ENCODE results near the gene MEP1A.
"Not testable (repeated sequence)": the region's sequence is repeated elsewhere in the genome, so short reads cannot be mapped to it uniquely, and the experiment has no call there.

MEP1A gene, protein sequence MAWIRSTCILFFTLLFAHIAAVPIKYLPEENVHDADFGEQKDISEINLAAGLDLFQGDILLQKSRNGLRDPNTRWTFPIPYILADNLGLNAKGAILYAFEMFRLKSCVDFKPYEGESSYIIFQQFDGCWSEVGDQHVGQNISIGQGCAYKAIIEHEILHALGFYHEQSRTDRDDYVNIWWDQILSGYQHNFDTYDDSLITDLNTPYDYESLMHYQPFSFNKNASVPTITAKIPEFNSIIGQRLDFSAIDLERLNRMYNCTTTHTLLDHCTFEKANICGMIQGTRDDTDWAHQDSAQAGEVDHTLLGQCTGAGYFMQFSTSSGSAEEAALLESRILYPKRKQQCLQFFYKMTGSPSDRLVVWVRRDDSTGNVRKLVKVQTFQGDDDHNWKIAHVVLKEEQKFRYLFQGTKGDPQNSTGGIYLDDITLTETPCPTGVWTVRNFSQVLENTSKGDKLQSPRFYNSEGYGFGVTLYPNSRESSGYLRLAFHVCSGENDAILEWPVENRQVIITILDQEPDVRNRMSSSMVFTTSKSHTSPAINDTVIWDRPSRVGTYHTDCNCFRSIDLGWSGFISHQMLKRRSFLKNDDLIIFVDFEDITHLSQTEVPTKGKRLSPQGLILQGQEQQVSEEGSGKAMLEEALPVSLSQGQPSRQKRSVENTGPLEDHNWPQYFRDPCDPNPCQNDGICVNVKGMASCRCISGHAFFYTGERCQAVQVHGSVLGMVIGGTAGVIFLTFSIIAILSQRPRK

DNA sequence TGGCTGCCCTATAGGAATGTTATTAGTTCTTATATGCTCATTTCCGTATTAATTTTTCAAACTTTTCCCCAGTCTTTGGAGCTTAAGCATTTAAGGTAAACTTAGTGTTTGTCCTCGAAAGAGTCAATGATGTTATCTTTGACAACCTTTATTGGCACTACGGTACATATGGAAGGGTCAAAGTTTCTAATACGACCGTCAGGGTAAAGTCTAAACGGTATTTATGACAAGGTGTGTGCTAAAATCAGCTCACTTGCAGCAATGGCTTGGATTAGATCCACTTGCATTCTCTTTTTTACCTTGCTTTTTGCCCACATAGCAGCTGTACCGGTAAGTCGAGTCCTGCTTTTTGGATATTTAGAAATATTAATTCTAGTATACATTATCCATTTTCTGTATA, at the start of gene MEP1A:
Gene MEP1A, plus strand, starts transcription at position 252 of the 400 bp plus-strand sequence. Its CDS starts 10 bp downstream, at position 262.
- no peak for DNase-seq (ENCODE audit: low spot score)

DNA sequence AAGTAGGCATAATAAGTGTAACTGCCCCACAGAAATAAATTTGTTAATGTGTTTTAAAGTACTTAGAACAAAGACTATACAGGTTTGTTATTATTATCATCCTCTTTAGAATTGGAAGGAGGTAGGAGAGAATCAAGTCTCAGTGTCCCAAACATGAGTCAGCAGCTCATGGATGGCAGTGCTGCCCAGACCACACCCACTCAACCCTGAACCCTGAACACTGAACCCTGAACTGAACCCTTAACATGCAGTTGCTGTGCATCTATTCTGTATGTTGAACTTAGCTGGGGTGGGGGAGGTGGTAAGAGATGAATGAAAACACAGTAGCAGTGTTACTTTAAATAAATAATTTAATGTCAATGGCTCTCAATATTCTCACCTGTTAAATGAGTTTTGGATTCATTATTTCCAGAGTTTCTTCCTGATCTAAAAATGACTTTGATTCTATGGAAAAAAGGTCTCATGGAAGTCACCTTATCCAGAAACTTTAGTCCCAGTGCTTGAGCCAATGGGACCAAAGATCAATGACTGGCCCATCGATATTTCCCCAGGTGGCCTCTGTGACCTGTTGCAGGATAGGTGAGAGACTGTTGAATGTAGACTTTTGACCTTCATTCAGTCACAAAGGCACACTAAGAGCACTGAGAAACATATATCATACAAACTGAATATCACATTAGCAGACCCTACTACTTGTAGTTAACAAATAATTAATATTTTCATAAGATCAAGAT, 49.6 kb upstream of the MEP1A start:
- DNase-seq (ENCODE audit: low spot score) = no peak

DNA sequence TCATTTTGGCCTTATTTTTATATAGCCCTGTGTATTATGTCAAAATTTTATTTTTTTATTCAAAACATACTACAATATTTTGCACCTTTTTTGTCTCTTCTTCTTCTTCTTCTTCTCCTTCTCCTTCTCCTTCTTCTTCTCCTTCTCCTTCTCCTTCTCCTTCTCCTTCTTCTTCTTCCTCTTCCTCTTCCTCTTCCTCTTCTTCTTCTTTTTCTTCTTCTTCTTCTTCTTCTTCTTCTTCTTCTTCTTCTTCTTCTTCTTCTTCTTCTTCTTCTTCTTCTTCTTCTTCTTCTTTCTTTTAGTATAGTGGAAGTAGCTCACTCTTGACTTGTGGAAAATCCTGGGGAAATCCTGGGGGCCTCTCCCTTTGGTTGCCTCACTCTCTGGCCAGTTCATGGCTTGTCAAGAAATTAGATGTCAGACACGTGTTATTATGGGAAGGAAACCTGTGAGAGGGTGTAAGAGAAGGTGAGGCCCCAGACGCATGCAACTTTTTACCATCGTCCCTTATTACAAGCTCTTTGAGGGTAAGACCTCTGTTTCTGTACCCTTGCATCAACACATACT, 48.9 kb upstream of the MEP1A start:
- DNase-seq (ENCODE audit: low spot score) = not testable (repeated sequence)

DNA sequence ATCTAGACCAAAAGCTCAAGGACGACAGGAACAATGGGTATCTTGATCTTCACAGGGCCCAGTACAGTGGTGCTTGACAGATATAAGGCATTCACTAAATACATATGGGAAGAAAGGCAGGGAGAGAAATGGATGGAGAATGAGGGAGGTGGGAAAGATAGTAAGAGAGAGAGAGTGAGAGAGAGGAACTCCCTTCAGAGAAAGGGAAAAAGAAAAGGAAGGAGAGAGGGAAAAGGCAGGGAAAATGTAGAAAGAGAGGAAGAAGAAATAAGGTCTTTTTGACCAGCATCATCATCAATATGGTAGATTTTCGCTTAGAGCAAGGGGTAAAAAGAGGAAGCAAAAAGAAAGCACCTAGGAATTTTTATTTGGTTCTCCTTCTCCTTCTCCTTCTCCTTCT, 47.2 kb upstream of the MEP1A start:
- no peak for DNase-seq (ENCODE audit: low spot score)

DNA sequence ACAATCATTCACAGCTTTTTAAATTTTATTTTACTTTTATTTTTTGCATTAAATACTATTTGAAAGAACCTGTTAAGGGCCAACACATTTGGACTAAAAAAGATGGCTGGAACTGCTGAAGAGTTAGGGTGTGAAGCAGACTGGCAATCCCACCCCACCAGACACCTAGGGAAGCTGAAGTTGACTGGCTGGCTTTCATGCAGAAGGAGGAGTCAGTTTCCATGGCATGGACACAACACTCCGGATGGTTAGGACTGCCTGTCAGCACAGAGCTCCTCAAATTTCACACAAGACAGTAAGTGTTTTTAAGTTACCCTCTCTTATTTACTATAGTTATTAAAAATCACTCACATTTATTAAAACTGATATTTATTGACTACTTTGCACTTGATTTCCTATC, 46.5 kb upstream of the MEP1A start, which contains the start of gene ANKRD66:
Gene ANKRD66, plus strand, starts transcription at position 238 of the 400 bp plus-strand sequence. CDS start 5,016 bp downstream, outside the sequence.
- DNase-seq (ENCODE audit: low spot score) = no peak

DNA sequence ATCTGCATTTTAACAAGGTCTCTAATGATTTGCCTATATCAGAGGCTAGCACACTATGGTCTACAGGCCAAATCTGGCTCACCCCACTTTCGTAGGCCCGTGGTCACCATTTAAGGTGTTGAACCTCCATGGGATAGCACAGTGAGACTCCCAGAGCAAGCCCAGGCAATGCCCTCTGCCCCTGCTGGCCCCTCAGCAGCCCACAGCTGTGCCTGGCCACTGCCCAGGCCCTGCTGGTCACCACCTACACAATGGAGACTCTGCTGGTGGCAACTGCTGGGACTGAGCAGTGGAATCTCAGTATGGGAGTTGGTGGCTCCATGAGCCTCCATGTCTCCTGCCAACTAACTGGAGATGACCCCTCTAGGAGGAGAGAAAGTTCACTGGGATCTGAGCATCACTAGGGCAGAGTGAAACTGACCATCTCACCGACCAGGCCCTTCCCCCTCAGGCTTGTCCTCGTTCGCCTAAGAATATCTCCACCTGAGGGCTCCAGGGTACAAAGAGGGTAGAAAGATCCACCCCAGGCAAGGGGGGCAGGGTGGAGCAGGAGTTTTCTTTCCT, 44.2 kb upstream of the MEP1A start:
- DNase-seq (ENCODE audit: low spot score) = no peak

DNA sequence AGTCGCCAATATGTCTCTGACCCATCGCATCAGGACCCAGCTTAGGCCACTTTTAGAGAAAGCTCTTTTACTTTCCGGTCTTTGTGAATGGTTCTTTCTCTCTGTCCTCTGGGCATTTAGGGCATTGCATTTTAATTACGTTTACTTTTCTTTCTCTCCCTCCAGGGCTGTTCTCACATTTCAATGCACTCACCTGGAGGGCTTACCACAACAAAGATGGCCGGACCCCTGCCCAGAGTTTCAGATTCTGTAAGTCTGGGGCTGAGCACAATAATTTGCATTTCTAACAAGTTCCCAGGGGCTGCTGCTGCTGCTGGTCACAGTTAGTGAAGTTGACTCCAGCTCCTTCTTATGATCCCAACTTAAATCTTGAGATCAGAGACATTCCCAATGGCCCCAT, 43.5 kb upstream of the MEP1A start:
- no peak for DNase-seq (ENCODE audit: low spot score)

DNA sequence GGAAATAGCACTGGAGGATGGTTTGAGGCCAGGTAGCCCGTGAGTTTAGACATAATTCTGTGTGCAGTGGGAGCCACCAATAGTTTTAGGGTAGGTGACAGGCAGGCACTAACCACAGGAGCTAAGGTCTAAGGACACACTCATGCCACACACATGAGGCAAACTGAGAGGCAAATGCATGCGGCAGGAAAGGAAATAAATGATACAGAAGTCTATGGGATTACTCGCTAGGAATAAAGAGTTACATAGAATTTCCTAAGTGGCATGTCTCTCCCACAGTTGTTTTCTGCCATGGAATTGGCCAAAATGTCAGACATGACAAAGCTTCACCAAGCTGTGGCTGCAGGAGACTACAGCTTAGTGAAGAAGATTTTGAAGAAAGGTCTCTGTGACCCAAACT, 41.5 kb upstream of the MEP1A start:
- DNase-seq (ENCODE audit: low spot score) = no peak

DNA sequence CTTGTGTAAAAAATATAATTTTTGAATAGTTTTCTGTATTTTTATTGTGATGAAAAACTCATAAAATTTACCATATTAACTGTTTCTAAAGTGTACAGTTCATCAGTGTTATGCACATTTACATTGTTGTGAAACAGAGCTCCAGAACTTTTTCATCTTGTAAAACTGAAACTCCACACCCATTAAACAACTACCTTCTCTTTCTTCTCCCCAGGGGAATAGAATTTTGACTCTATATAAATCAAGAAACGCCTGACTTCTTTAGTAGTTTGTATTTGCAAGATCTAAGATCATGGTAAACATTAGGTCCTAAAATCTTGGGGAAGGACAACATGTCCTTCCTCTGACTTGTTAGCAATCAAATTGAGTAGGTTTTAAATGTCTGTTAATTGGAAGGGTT, 37.3 kb upstream of the MEP1A start:
- no peak for DNase-seq (ENCODE audit: low spot score)

DNA sequence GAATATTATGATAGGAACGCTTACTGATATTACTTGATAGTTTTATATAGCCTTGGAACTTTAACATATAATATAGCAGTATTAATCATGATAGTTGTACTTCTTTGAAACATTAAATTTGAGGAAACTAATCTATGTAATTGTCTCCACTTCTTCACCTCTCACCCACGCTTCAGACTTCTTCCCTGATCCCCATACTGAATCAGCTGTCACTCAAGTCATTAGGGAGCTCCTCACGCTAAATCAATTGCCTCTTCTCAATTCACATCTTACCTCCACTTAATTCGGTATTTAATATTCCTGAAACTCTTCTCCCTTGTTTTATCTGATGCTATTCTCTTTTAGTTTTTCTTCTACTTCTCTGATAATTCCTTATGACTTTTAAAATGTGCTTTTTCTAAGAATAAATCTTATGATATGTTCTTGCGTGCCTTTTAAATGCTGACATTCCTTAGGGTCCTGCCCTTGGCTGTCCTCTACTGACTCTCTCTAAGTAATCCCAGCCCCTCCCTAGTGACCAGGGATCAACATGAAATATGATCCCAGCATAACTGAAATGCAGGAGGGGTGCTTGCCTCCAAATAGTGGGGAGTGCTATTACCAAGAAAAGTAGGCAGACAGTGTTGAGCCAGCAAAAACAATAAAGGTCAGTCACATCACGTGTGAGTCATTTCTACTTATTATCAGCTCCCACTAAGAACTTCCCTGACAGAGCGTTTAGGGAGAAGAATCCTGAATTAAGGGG, 36.5 kb upstream of the MEP1A start:
- no peak for DNase-seq (ENCODE audit: low spot score)

DNA sequence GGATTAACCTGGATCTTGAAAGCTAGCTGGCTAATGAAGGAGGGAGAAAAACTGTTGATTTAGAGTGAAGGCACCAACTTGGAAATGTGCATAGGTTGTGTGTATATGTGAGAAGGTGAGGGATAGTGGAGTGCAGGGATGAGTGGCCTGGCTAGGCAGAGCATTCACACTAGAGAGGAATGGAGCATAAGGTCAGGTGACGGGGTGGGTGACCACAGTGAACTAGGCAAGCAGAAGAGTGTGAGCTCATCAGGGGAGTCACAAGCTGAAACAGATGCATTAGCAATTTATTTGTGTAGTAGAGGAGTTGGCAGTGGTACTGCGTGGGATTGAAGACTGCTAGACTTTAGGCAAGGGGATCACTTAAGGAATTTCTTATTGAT, 36.0 kb upstream of the MEP1A start:
- DNase-seq (ENCODE audit: low spot score) = no peak

DNA sequence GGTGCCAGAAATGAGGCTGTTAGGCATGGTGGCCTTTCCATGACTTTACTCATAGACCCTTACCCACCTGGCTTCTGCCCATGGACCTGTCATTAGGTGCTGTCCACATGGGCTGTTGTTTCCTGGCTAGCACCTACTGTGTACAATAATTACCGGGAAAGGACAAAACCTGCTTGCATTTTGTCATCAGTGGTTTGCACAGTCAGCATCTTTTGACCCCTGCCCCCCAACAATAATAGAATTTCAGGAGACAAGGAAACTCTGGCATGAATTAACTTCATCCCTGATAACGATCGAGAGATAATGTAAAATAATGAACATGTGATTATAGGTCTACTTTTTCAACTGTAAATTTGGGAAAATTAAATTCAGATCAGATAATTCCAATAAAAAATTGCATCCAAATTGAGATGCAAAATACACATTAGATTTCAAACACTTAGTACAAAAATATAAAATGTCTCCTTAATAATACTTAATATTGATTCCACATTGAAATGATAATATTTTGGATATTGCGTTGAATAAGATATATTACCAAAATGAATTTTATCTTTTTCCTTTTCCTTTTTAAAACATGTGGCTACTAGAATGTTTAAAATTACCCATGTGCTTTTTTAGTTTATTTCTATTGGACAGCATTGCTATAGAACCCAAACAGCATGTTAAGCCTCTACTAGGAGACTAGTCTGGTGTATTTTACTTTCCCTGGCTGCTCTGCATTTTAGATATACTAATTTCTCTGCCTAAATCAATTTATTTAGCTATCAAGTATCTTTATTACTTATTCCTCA, 34.0 kb upstream of the MEP1A start:
- DNase-seq (ENCODE audit: low spot score) = no peak

DNA sequence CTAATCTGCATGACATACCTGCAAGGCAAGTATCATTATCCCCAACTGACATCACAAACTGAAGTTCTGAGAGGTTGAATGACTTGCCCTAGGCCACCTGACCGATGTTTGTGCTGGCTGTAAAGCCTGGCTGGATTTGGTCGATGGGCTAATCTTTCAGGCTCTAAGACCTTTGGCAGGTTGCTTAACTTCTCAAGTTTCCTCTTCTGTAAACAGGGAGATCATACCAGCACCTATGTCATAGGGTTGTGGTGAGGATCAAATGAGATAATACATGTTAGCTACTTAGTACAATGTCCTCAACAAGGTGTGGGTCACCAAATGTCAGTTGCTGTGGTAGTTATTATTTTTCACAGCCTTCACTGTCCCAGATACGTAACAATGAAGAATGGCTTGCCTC, 32.3 kb upstream of the MEP1A start:
- no peak for DNase-seq (ENCODE audit: low spot score)

DNA sequence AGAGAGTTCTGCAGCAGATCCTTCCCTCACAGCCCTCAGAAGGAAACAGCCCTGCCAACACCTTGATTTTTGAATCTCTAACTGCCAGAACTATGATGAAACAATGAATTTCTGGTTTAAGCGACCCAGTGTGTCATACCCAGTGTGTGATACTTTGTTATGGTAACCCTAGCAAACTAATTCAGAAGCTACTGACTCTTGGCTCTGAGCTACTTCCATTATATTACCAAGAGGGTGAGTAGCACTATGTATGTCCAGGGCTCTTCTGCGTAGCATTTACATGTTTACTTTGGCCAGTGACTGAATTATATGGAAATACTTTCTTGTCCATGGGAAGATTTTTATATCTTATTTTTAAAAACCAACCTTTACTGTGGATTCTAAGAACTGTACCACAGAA, 29.7 kb upstream of the MEP1A start:
- no peak for DNase-seq (ENCODE audit: low spot score)

DNA sequence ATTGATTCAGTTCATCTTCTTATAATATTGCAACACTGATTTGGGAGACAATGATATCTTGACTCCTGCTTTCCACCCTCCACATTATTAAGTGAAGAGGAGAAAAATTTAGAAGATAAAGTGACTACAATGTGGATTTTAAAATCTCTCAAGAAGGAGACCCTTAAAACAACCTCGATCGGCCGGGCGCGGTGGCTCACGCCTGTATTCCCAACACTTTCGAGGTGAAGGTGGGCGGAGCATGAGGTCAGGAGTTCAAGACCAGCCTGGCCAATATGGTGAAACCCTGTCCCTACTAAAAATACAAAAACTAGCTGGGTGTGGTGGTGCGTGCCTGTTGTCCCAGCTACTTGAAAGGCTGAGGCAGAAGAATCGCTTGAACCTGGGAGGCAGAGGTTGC, 28.9 kb upstream of the MEP1A start:
- not testable (repeated sequence) for DNase-seq (ENCODE audit: low spot score)

DNA sequence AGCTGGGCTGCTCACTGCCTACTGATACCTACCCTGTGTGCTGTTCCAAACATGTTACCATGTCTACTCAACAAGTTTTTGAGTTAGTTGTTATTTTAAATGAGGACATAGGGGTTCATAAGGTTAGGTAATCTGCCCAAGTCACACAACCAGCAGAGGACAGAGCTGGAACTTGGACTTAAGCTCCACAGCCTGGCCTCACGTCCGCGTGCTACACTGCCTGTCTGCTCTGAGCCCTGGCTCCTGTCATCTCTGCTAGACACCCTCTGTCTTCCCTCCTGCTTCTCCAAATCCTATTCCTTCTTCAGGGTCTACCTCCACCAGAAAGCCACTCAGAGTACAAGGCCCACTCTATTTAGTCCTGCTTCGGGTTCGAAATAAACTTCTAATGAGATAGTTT, 28.2 kb upstream of the MEP1A start:
- no peak for DNase-seq (ENCODE audit: low spot score)

DNA sequence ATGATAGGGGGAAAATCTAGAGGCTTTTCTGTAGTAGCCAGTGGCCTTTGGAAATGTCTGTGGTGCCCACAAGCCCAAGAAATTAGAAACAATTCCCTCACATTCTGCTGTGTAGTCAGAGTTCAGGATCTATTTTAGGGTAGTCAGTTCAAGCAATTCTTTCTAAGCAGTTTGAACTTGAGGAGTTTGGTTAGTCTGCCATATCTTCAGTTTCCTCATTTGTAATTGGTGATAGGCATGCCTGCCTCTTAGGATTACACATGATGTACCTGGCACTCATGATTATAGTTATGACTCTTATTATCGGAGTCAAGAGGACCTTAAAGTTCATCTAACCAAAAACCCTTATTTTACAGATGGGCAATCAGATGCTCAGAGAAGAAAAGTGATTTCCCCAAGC, 21.2 kb upstream of the MEP1A start:
- DNase-seq (ENCODE audit: low spot score) = no peak

DNA sequence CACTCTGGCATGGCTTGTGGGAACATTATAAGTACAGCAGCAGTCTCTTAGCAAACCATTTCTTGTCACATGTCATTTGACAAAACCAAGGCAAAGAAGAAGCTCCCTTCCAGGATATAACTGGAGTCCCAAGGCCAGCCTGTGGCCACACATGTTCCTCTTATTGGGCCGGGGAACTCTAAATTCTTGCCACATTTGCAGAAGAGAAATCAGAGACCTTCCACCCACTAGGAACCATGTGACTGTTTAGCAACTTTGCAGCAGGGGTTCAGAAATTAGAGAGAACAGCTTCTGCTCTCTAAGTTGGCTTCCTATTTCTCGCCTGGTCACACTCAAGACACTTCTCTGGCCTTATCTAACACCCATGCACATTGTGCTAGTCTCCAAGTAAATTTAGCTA, 20.4 kb upstream of the MEP1A start:
- no peak for DNase-seq (ENCODE audit: low spot score)

DNA sequence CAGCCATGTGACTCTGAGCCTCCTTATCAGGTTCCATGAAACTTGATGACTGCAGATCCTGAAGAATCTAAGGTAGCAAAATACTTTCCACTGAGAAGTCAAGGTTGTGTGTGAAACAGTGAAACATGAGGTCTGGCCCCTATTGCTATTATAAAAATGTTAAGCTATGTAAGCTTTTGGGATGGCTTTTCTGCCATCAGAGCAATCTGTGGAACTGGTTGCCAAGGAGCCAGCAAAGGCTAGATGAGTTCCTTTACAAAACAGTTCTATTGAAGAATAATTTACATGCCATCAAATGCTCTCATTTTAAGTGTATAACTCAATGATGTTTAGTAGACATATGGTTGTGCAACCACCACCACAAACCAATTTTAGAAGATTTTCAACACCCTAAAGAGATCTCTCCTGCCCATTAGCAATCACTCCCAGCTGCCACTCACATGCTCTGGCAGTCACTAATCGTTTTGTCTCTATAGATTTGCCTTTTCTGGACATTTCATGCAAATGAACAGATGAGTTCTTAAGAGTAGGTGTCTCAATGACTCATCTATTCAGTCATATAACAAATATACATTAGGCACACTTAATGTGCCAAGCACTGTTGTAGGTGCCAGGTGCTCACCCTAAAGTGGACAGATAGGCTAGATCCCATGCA, 19.9 kb upstream of the MEP1A start:
- no peak for DNase-seq (ENCODE audit: low spot score)

DNA sequence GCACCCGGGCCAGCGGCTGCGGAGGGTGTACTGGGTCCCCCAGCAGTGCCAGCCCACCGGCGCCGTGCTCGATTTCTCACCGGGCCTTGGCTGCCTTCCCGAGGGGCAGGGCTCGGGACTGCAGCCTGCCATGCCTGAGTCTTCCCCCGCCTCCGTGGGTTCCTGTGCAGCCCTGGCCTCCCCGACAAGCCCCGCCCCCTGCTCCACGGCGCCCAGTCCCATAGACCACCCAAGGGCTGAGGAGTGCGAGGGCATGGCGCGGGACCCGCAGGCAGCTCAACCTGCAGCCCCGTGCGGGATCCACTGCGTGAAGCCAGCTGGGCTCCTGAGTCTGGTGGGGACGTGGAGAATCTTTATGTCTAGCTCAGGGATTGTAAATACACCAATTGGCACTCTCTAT, 18.5 kb upstream of the MEP1A start:
- DNase-seq (ENCODE audit: low spot score) = not testable (repeated sequence)
